HG03175 (cell line): Measurements from ENCODE around the gene UNC119B.
"Not testable (repeated sequence)": the region's sequence is repeated elsewhere in the genome, so short reads cannot be mapped to it uniquely, and the experiment has no call there.

ENCODE experiments used
- ATAC-seq: cut with Tn5 transposase; IDR thresholded peaks from one replicate; pipeline ENCODE4 v1.9.1; 2021; ENCODE audit warnings: mild to moderate bottlenecking, moderate library complexity; ENCODE audit not compliant: unreplicated experiment

The UNC119B gene

GRCh38 chr12:120718055-120718454 is 7.8 kb downstream of the UNC119B start:
- no peak for ATAC-seq

GRCh38 chr12:120719072-120719471 is 8.8 kb downstream of the UNC119B start:
- peak; percentile 66 for ATAC-seq

GRCh38 chr12:120719496-120720233 is 9.4 kb downstream of the UNC119B start:
- ATAC-seq: no peak

- no peak for ATAC-seq
Observed at GRCh38 chr12:120720234-120720986, 10.2 kb downstream of the UNC119B start.

GRCh38 chr12:120720987-120721801 is 10.9 kb downstream of the UNC119B start:
- ATAC-seq: no peak

GRCh38 chr12:120721866-120722265 is 11.6 kb downstream of the UNC119B start:
- no peak for ATAC-seq

GRCh38 chr12:120722784-120723183 is 12.5 kb downstream of the UNC119B start:
- no peak for ATAC-seq

GRCh38 chr12:120724720-120725119 is 14.5 kb downstream of the UNC119B start:
- no peak for ATAC-seq

GRCh38 chr12:120725151-120725658 is 14.9 kb downstream of the UNC119B start:
- ATAC-seq: no peak

- ATAC-seq: peak; percentile 97
Observed at GRCh38 chr12:120725659-120726509, 15.6 kb downstream of the UNC119B start, which contains the start of gene ACADS. ACADS (plus strand) TSS chr12:120725826; CDS start chr12:120725886, 60 bp downstream.

GRCh38 chr12:120726510-120726793 is 16.2 kb downstream of the UNC119B start:
- no peak for ATAC-seq

- no peak for ATAC-seq
Observed at GRCh38 chr12:120726961-120727360, 16.7 kb downstream of the UNC119B start.

- not testable (repeated sequence) for ATAC-seq
Observed at GRCh38 chr12:120732198-120732597, 21.9 kb downstream of the UNC119B start.

- no peak for ATAC-seq
Observed at GRCh38 chr12:120733574-120733973, 23.3 kb downstream of the UNC119B start.

- no peak for ATAC-seq
Observed at GRCh38 chr12:120734210-120734609, 24.0 kb downstream of the UNC119B start.

- ATAC-seq: no peak
Observed at GRCh38 chr12:120735181-120735580, 24.9 kb downstream of the UNC119B start.

- ATAC-seq: no peak
Observed at GRCh38 chr12:120736404-120737331, 26.4 kb downstream of the UNC119B start.

GRCh38 chr12:120737557-120738251 is 27.4 kb downstream of the UNC119B start:
- ATAC-seq: no peak
